Measurements from ENCODE around the gene IL9R.
"Not testable (repeated sequence)": the region's sequence is repeated elsewhere in the genome, so short reads cannot be mapped to it uniquely, and the experiment has no call there.

The IL9R gene

GRCh38 chrX:155998761-155999510, 1.4 kb downstream of the IL9R start:
- Histone ChIP-seq H3K36me3 (ENCODE audit: control insufficient read depth in 1 of 2, insufficient read depth in 2 of 2, low read length in 2 of 2) (no peaks in the 10 kb centered on the region), H3K9me3 (ENCODE audit: control insufficient read depth in 1 of 2, low read length in 2 of 2) (no peaks in the 10 kb centered on the region), H3K4me3 (ENCODE audit: low read depth in 1 of 2, low read length in 2 of 2) (no peak overlapping the region), H3K27ac (ENCODE audit: low read length) (no peak overlapping the region), H3K27me3 (ENCODE audit: low read depth, low read length) (no peaks in the 10 kb centered on the region), H3K4me1 (ENCODE audit: control insufficient read depth in 1 of 2, insufficient read depth in 2 of 2, low read length in 2 of 2) (no peaks in the 10 kb centered on the region)

GRCh38 chrX:155999751-156000150, 2.3 kb downstream of the IL9R start:
- H3K4me1 ChIP-seq (ENCODE audit: control insufficient read depth in 1 of 2, insufficient read depth in 2 of 2, low read length in 2 of 2); H3K27me3 ChIP-seq (ENCODE audit: low read depth, low read length); H3K4me3 ChIP-seq (ENCODE audit: low read depth in 1 of 2, low read length in 2 of 2); H3K9me3 ChIP-seq (ENCODE audit: control insufficient read depth in 1 of 2, low read length in 2 of 2); H3K36me3 ChIP-seq (ENCODE audit: control insufficient read depth in 1 of 2, insufficient read depth in 2 of 2, low read length in 2 of 2); H3K27ac ChIP-seq (ENCODE audit: low read length): not testable (repeated sequence)

DNA sequence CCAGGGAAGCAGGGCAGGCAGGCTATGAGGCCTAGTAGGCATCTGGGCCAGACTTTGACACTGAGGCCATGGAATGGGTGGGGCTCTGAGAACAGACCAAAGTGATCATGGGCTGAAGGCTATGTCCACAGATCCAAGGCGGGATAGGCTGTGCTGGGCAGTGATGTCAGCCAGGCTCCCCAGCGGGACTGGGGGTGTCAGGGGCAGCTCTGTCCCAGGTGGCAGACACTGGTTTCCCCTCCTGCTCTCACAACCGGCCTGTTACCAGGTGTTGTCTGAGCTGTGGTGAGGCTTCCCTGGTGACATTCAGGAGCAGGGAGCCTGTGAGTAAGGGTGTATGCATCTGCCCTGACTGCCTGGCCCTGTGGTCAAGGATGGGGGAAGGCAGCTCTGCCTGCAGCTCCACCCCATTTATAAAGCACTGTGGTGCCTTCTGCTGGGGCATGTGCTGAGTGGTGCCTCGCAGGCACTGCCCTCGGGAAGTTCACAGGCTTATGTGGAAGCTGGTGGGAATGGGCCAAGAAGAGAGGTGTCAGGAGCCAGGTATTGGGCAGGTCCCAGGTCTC, 2.9 kb downstream of the IL9R start:
- no peaks in the 10 kb centered on the region for H3K36me3 ChIP-seq (ENCODE audit: control insufficient read depth in 1 of 2, insufficient read depth in 2 of 2, low read length in 2 of 2)
- no peak overlapping the region for H3K27ac ChIP-seq (ENCODE audit: low read length)
- no peak overlapping the region for H3K4me3 ChIP-seq (ENCODE audit: low read depth in 1 of 2, low read length in 2 of 2)
- H3K4me1 ChIP-seq (ENCODE audit: control insufficient read depth in 1 of 2, insufficient read depth in 2 of 2, low read length in 2 of 2): no peaks in the 10 kb centered on the region
- H3K9me3 ChIP-seq (ENCODE audit: control insufficient read depth in 1 of 2, low read length in 2 of 2): no peaks in the 10 kb centered on the region
- no peaks in the 10 kb centered on the region for H3K27me3 ChIP-seq (ENCODE audit: low read depth, low read length)

DNA sequence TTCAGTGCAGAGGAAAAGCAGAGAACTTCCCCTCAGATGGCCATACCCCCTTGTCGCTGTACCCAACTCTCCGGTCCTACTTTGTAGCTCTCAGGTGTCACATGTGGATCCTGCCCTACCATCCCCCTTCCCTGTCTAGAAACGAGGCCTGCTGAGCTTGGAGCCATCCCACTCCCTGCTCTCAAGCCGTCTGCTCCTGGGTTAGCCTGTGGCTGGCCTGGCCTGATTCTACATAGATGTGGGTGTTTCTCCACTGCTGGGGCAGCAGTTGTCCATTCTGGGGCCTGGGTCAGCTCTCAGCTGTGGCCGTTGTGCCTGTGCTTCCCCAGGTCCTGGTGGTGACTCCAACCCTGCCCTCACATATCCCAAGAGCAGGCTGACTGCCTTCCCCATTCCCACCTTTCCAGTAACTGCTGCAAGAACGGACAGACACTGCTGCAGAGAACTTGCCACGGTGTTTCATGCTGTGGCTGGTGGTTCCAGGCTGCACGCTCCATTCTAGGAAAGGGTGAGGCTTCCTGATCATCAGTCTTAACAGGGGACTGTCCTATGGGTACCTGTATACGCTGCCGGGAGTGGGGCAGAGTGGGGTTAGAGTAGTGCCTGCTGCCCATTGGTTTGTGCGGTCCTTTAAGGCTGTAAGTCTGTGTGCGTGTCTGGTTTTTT, 3.6 kb downstream of the IL9R start:
- Histone ChIP-seq H3K27ac (ENCODE audit: low read length) (no peak overlapping the region), H3K4me1 (ENCODE audit: control insufficient read depth in 1 of 2, insufficient read depth in 2 of 2, low read length in 2 of 2) (no peaks in the 10 kb centered on the region), H3K4me3 (ENCODE audit: low read depth in 1 of 2, low read length in 2 of 2) (no peak overlapping the region), H3K27me3 (ENCODE audit: low read depth, low read length) (no peaks in the 10 kb centered on the region), H3K9me3 (ENCODE audit: control insufficient read depth in 1 of 2, low read length in 2 of 2) (no peaks in the 10 kb centered on the region), H3K36me3 (ENCODE audit: control insufficient read depth in 1 of 2, insufficient read depth in 2 of 2, low read length in 2 of 2) (no peaks in the 10 kb centered on the region)

DNA sequence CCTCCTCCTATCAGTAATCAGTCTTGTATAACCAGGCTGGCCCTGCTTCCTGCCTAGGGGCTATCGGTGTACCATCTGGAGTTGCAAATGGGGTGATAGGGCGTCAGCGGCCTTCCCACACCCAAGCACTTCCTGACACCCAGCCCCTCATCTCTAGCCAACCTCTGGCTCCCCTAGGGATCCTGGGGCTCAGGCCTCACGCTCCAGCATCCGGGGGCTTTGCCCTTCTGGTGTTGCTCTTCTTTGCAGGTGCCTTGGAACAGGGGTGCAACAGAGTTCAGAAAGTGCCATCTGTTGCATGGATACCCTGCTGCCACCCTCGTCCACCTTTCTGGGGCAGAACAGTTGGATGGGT, 4.1 kb downstream of the IL9R start:
- H3K9me3 ChIP-seq (ENCODE audit: control insufficient read depth in 1 of 2, low read length in 2 of 2): no peaks in the 10 kb centered on the region
- no peak overlapping the region for H3K4me3 ChIP-seq (ENCODE audit: low read depth in 1 of 2, low read length in 2 of 2)
- no peak overlapping the region for H3K27ac ChIP-seq (ENCODE audit: low read length)
- H3K4me1 ChIP-seq (ENCODE audit: control insufficient read depth in 1 of 2, insufficient read depth in 2 of 2, low read length in 2 of 2): no peaks in the 10 kb centered on the region
- H3K27me3 ChIP-seq (ENCODE audit: low read depth, low read length): no peaks in the 10 kb centered on the region
- no peaks in the 10 kb centered on the region for H3K36me3 ChIP-seq (ENCODE audit: control insufficient read depth in 1 of 2, insufficient read depth in 2 of 2, low read length in 2 of 2)

GRCh38 chrX:156002507-156002906, 5.0 kb downstream of the IL9R start:
- Histone ChIP-seq H3K36me3 (ENCODE audit: control insufficient read depth in 1 of 2, insufficient read depth in 2 of 2, low read length in 2 of 2) (no peaks in the 10 kb centered on the region), H3K27me3 (ENCODE audit: low read depth, low read length) (no peaks in the 10 kb centered on the region), H3K9me3 (ENCODE audit: control insufficient read depth in 1 of 2, low read length in 2 of 2) (no peaks in the 10 kb centered on the region), H3K4me1 (ENCODE audit: control insufficient read depth in 1 of 2, insufficient read depth in 2 of 2, low read length in 2 of 2) (no peaks in the 10 kb centered on the region), H3K27ac (ENCODE audit: low read length) (no peak overlapping the region), H3K4me3 (ENCODE audit: low read depth in 1 of 2, low read length in 2 of 2) (no peak overlapping the region)

GRCh38 chrX:156003486-156004185, 6.1 kb downstream of the IL9R start:
- Histone ChIP-seq H3K36me3 (ENCODE audit: control insufficient read depth in 1 of 2, insufficient read depth in 2 of 2, low read length in 2 of 2) (no peaks in the 10 kb centered on the region), H3K27ac (ENCODE audit: low read length) (no peak overlapping the region), H3K4me1 (ENCODE audit: control insufficient read depth in 1 of 2, insufficient read depth in 2 of 2, low read length in 2 of 2) (no peaks in the 10 kb centered on the region)

DNA sequence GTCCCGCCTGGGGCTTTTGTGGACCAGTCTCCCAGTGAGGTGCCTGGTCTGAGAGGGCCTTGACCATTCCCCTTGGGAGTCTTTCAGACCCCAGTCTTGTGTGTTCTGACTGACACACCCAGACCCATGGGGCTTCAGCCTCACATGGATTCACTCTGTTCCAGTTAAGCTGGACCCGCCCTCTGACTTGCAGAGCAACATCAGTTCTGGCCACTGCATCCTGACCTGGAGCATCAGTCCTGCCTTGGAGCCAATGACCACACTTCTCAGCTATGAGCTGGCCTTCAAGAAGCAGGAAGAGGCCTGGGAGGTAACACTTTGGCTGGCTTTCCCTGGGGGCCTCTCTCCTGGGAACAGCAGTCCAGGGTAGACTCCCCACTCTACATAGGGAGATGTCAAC, 6.8 kb downstream of the IL9R start:
- Histone ChIP-seq H3K36me3 (ENCODE audit: control insufficient read depth in 1 of 2, insufficient read depth in 2 of 2, low read length in 2 of 2) (no peaks in the 10 kb centered on the region), H3K4me3 (ENCODE audit: low read depth in 1 of 2, low read length in 2 of 2) (no peak overlapping the region), H3K9me3 (ENCODE audit: control insufficient read depth in 1 of 2, low read length in 2 of 2) (no peaks in the 10 kb centered on the region), H3K4me1 (ENCODE audit: control insufficient read depth in 1 of 2, insufficient read depth in 2 of 2, low read length in 2 of 2) (no peaks in the 10 kb centered on the region), H3K27me3 (ENCODE audit: low read depth, low read length) (no peaks in the 10 kb centered on the region), H3K27ac (ENCODE audit: low read length) (no peak overlapping the region)

More at GRCh38 chrX:156003486-156004185, 6.1 kb downstream of the IL9R start:
- Histone ChIP-seq H3K27me3 (ENCODE audit: low read depth, low read length) (no peaks in the 10 kb centered on the region), H3K9me3 (ENCODE audit: control insufficient read depth in 1 of 2, low read length in 2 of 2) (no peaks in the 10 kb centered on the region), H3K4me3 (ENCODE audit: low read depth in 1 of 2, low read length in 2 of 2) (no peak overlapping the region)

DNA sequence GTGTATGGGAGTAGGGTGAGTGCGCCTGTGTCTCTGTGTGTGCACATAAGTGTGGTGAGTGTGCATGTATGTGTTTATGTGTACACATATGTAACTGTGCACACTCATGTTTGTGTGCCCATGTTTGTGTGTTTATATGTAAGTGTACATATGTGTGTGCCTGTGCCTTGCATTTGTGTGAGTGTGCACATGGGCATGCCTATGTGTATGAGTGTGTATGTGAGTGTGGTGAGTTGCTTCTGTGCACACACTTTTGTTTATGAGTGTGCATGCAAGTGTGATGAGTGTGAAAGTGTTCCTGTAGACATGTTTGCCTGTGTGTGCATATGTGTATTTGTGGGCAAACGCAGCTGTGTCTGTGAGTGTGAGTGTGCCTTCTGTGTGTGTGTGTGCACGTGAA, 7.2 kb downstream of the IL9R start:
- no peaks in the 10 kb centered on the region for H3K4me1 ChIP-seq (ENCODE audit: control insufficient read depth in 1 of 2, insufficient read depth in 2 of 2, low read length in 2 of 2)
- no peaks in the 10 kb centered on the region for H3K36me3 ChIP-seq (ENCODE audit: control insufficient read depth in 1 of 2, insufficient read depth in 2 of 2, low read length in 2 of 2)
- H3K27ac ChIP-seq (ENCODE audit: low read length): no peak overlapping the region
- H3K4me3 ChIP-seq (ENCODE audit: low read depth in 1 of 2, low read length in 2 of 2): no peak overlapping the region
- no peaks in the 10 kb centered on the region for H3K9me3 ChIP-seq (ENCODE audit: control insufficient read depth in 1 of 2, low read length in 2 of 2)
- no peaks in the 10 kb centered on the region for H3K27me3 ChIP-seq (ENCODE audit: low read depth, low read length)

- Histone ChIP-seq H3K4me1 (ENCODE audit: control insufficient read depth in 1 of 2, insufficient read depth in 2 of 2, low read length in 2 of 2) (no peaks in the 10 kb centered on the region), H3K4me3 (ENCODE audit: low read depth in 1 of 2, low read length in 2 of 2) (no peak overlapping the region), H3K9me3 (ENCODE audit: control insufficient read depth in 1 of 2, low read length in 2 of 2) (no peaks in the 10 kb centered on the region), H3K27ac (ENCODE audit: low read length) (no peak overlapping the region), H3K36me3 (ENCODE audit: control insufficient read depth in 1 of 2, insufficient read depth in 2 of 2, low read length in 2 of 2) (no peaks in the 10 kb centered on the region), H3K27me3 (ENCODE audit: low read depth, low read length) (no peaks in the 10 kb centered on the region)
These were observed 7.6 kb downstream of the IL9R start for GRCh38 chrX:156005144-156005543.

DNA sequence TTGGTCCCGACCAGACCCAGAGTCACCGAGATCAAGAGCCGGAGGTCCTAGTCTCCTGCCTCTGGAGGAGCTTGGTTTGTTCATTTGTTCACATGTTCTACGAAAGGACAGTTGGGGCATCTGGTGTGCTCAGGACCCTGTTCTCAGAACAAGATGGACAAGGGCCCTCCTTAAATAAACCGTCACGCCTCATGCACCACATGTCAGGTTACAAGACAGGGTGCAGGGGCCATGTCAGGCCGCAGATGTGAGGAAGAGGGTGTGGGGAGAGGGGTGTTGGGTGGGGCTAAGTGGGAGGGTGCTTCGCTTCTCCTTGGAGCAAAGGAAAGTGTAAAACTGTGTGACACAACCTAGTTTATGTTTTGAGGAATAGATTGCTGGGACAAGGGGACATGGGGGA, 9.0 kb downstream of the IL9R start:
- H3K27me3 ChIP-seq (ENCODE audit: low read depth, low read length); H3K27ac ChIP-seq (ENCODE audit: low read length); H3K4me3 ChIP-seq (ENCODE audit: low read depth in 1 of 2, low read length in 2 of 2); H3K4me1 ChIP-seq (ENCODE audit: control insufficient read depth in 1 of 2, insufficient read depth in 2 of 2, low read length in 2 of 2); H3K36me3 ChIP-seq (ENCODE audit: control insufficient read depth in 1 of 2, insufficient read depth in 2 of 2, low read length in 2 of 2); H3K9me3 ChIP-seq (ENCODE audit: control insufficient read depth in 1 of 2, low read length in 2 of 2): not testable (repeated sequence)

Measured in muscle layer of duodenum (tissue), 2 donors.